Kidney (tissue), 14 donors: Measurements from ENCODE around the gene MIX23. TPM values are rescaled to one million over a fixed set of nuclear protein-coding genes. Genes with fewer than 3 reads are reported as not detected.

Source experiments
- DNase-seq, 5 donors: peaks; one replicate each; pipeline ENCODE4 v3.0.0-alpha.2; 2013 to 2020
- FAIRE-seq: peaks from 2 replicates; lab custom pipeline; 2012; peaks lifted over from hg19 to GRCh38; lab: Jason Lieb, UNC
- H3K27ac ChIP-seq, 2 donors: one replicate each; pipeline ENCODE4 v1.7.0; 2013; ENCODE audit warnings: low read depth in 2 of 2, low read length in 2 of 2, inconsistent platforms in 1 of 2
- H3K27me3 ChIP-seq: one replicate; pipeline ENCODE4 v1.7.1; 2013; ENCODE audit warnings: low read length, inconsistent platforms; ENCODE audit not compliant: control insufficient read depth, insufficient read depth
- H3K36me3 ChIP-seq, 3 donors: one replicate each; pipeline versions ENCODE4 v1.7.0 to v1.7.1; 2013; ENCODE audit warnings: low read length in 3 of 3, control low read depth in 1 of 3, inconsistent platforms in 1 of 3; ENCODE audit not compliant: insufficient read depth in 3 of 3, control insufficient read depth in 2 of 3
- H3K4me1 ChIP-seq, 3 donors: one replicate each; pipeline versions ENCODE4 v1.7.0 to v1.7.1; 2013; ENCODE audit warnings: low read length in 3 of 3, inconsistent platforms in 1 of 3, low read depth in 1 of 3; ENCODE audit not compliant: control insufficient read depth in 2 of 3, insufficient read depth in 2 of 3
- H3K4me3 ChIP-seq, 3 donors: one replicate each; pipeline versions ENCODE4 v1.7.0 to v1.8.1; 2013; ENCODE audit warnings: low read length in 3 of 3, control low read depth in 1 of 3, inconsistent platforms in 1 of 3
- H3K9ac ChIP-seq, 3 donors: one replicate each; pipeline versions ENCODE4 v1.7.0 to v1.7.1; 2013; ENCODE audit warnings: low read length in 3 of 3, control low read depth in 1 of 3, inconsistent platforms in 1 of 3
- H3K9me3 ChIP-seq, 3 donors: one replicate each; pipeline versions ENCODE4 v1.7.0 to v1.7.1; 2013; ENCODE audit warnings: low read length in 3 of 3, control low read depth in 1 of 3, inconsistent platforms in 1 of 3; ENCODE audit not compliant: control insufficient read depth in 2 of 3, insufficient read depth in 1 of 3
- CTCF ChIP-seq: IDR thresholded peaks from 3 replicates; pipeline ENCODE4 v1.5.1; 2012; ENCODE audit warnings: mild to moderate bottlenecking, moderate library complexity, borderline replicate concordance; ENCODE audit not compliant: insufficient read depth; ENCODE audit errors: extremely low read depth
- intact Hi-C: fragments of 100-400 bp; cut with DNase I; formaldehyde crosslinking; loops from one replicate; pipeline ENCODE4 v1.11.1; 2022
- polyA plus RNA-seq: library from polyadenylated mRNA; stranded (reverse); fragments of 350-450 nt; fragmentation: Illumina TruSeq; extraction: RNeasy Lipid Tissue Mini Kit (QIAGEN cat#74804); gene quantifications from one replicate; pipeline ENCODE4 v1.2.3, GENCODE V29; 2014; ENCODE audit warnings: low read depth, low replicate concordance; ENCODE audit not compliant: insufficient read depth
- total RNA-seq: library from RNA; stranded (reverse); fragmentation: NEBNext Ultra II Directional; extraction: Animal tissue kit (Norgen Biotek cat#: 25700); gene quantifications from one replicate; pipeline ENCODE4 v1.2.1, GENCODE V29; 2021
- donor health status: control.
- donor health status: control.
- donor health status: control.
- donor health status: control.
- donor health status: control.
- donor health status: DM: yes; HTN: yes; CAD: no.
- donor health status: Normal renal cell carcinoma (clear cell type).

Gene MIX23
- total and polyA plus RNA-seq, 2 donors from 2014 or later: 27.9 to 84.0 TPM

GRCh38 chr3:122322095-122323075 is 60.6 kb downstream of the MIX23 start:
- H3K4me3 ChIP-seq: no peak overlapping the region
- FAIRE-seq (no peak), DNase-seq (no peak)
- no peak for TF ChIP-seq CTCF
- H3K36me3 ChIP-seq: no peaks in the 10 kb centered on the region
- H3K9me3 ChIP-seq: peaks cover 0 to 6% (median 4%) of the 10 kb centered on the region in 3 donors
- intact Hi-C loops: no loop called here
- no peaks in the 10 kb centered on the region for H3K27me3 ChIP-seq
- no peaks in the 10 kb centered on the region for H3K4me1 ChIP-seq
- no peak overlapping the region for H3K27ac ChIP-seq
- H3K9ac ChIP-seq: no peak overlapping the region

DNA sequence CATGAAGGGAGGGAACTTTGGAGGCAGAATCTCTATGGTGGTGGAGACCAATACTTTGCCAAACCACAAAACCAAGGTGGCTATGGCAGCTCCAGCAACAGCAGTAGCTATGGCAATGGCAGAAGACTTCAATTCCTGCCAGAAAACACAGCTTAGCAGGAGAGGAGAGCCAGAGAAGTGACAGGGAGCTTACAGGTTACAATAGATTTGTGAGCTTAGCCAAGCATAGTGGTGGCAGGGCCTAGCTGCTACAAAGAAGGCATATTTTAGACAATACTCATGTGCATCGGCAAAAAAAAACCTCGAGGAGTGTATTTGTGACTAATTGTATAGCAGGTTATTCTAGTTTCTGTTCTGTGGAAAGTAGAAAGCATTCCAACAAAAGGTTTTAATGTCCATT is 64.4 kb downstream of the MIX23 start:
- no peaks in the 10 kb centered on the region for H3K4me1 ChIP-seq
- no peak for TF ChIP-seq CTCF

GRCh38 chr3:122316368-122316767 is 66.7 kb downstream of the MIX23 start:
- intact Hi-C loops: no loop called here
- H3K9me3 ChIP-seq: peaks cover 0 to 6% (median 4%) of the 10 kb centered on the region in 3 donors
- DNase-seq: no peak
- FAIRE-seq: no peak
- TF ChIP-seq CTCF: no peak
- no peak overlapping the region for H3K9ac ChIP-seq
- H3K4me3 ChIP-seq: no peak overlapping the region
- no peaks in the 10 kb centered on the region for H3K27me3 ChIP-seq
- no peak overlapping the region for H3K27ac ChIP-seq
- H3K4me1 ChIP-seq: no peaks in the 10 kb centered on the region
- H3K36me3 ChIP-seq: no peaks in the 10 kb centered on the region

More for the DNA sequence above, 64.4 kb downstream of the MIX23 start:
- FAIRE-seq: no peak
- intact Hi-C loops: no loop called here
- no peak overlapping the region for H3K27ac ChIP-seq
- H3K9ac ChIP-seq: no peak overlapping the region
- no peaks in the 10 kb centered on the region for H3K36me3 ChIP-seq
- DNase-seq: no peak
- no peaks in the 10 kb centered on the region for H3K27me3 ChIP-seq
- H3K4me3 ChIP-seq: no peak overlapping the region
- peaks cover 0 to 6% (median 4%) of the 10 kb centered on the region in 3 donors for H3K9me3 ChIP-seq
